Upper lobe of left lung (tissue), 6 donors: ENCODE measurements around the gene LYST. TPM values are rescaled to one million over a fixed set of nuclear protein-coding genes. Genes with fewer than 3 reads are reported as not detected.

ENCODE experiments used
- ATAC-seq, 2 donors: fragments of 200-7000 bp; cut with Tn5 transposase; one replicate each; pipeline ENCODE4 v1.9.1; 2022; ENCODE audit warnings: mild to moderate bottlenecking in 2 of 2, moderate library complexity in 2 of 2; ENCODE audit not compliant: low FRiP score in 2 of 2
- DNase-seq, 2 donors: peaks; one replicate each; pipeline ENCODE4 v3.0.0-alpha.2; 2019 to 2020
- H3K27ac ChIP-seq, 4 donors: fragments of 200-600 bp; sonication (generic); one replicate each; pipeline ENCODE4 v1.5.1; 2016 to 2019
- H3K27me3 ChIP-seq, 4 donors: fragments of 200-600 bp; sonication (generic); one replicate each; pipeline ENCODE4 v1.5.1; 2017 to 2019
- H3K36me3 ChIP-seq, 4 donors: fragments of 200-600 bp; sonication (generic); one replicate each; pipeline ENCODE4 v1.5.1; 2016 to 2019
- H3K4me1 ChIP-seq, 4 donors: fragments of 200-600 bp; sonication (generic); one replicate each; pipeline ENCODE4 v1.5.1; 2018 to 2019
- H3K4me3 ChIP-seq, 4 donors: fragments of 200-600 bp; sonication (generic); one replicate each; pipeline ENCODE4 v1.5.1; 2017 to 2019; ENCODE audit warnings: mild to moderate bottlenecking in 2 of 4, moderate library complexity in 1 of 4
- H3K9me3 ChIP-seq, 4 donors: fragments of 200-600 bp; sonication (generic); one replicate each; pipeline ENCODE4 v1.5.1; 2018 to 2019
- CTCF ChIP-seq, 6 experiments: fragments of 450-650 bp in 4 of 6; fragments of 200-600 bp in 2 of 6; sonication (generic) in 2 of 6; IDR thresholded peaks; one replicate each; pipeline ENCODE4 v1.5.1; 2016 to 2019; ENCODE audit warnings: antibody characterized with exemption in 6 of 6
- EP300 ChIP-seq, 4 donors: sonication (generic); formaldehyde crosslinking; IDR thresholded peaks; one replicate each; pipeline ENCODE4 v1.5.1; 2017; ENCODE audit warnings: antibody characterized with exemption in 4 of 4, control low read depth in 2 of 4
- POLR2A ChIP-seq, 4 donors: fragments of 450-650 bp; IDR thresholded peaks; one replicate each; pipeline ENCODE4 v1.5.1; 2016 to 2017; ENCODE audit warnings: antibody characterized with exemption in 4 of 4, mild to moderate bottlenecking in 2 of 4
- POLR2AphosphoS5 ChIP-seq, 2 donors: sonication (generic); formaldehyde crosslinking; IDR thresholded peaks; one replicate each; pipeline ENCODE4 v1.5.1; 2017; ENCODE audit warnings: antibody characterized with exemption in 2 of 2
- WGBS, 2 donors: methylation state at CpG; one replicate each; pipeline ENCODE4 v1.1.5; 2017 to 2018; 5-methylcytosine and 5-hydroxymethylcytosine counted together
- total RNA-seq, 6 donors: library from RNA; depleted of rRNA in 4 of 6; stranded (reverse); fragments of >200 nt in 4 of 6; gene quantifications; one replicate each; pipeline versions ENCODE4 v1.1.0 to v1.2.1, GENCODE V29; 2016 to 2021
- donor health status: DM: no; HTN: no; CAD: no; lungs with moderate emphysema.
- donor health status: DM: no; HTN: yes; CAD: no; lungs with severe emphysema.

LYST gene
- total RNA-seq, 6 donors from 2014 or later: 34.0 to 87.0 (median 54.0) TPM

GRCh38 chr1:235741294-235741693, 125.4 kb downstream of the LYST start:
- DNase-seq: no peak
- peak in 1 of 2 donors; percentile 73 for ATAC-seq
- no peaks in the 10 kb centered on the region for H3K4me1 ChIP-seq
- H3K9me3 ChIP-seq: no peaks in the 10 kb centered on the region
- 74 to 81% methylated on average over 5 of the region's 5 CpGs for WGBS, 2 donors
- peaks cover 16 to 77% (median 41%) of the 10 kb centered on the region in 4 donors for H3K36me3 ChIP-seq
- H3K27ac ChIP-seq: no peak overlapping the region
- TF ChIP-seq CTCF (IDR thresholded peaks at IDR 0.05) (no peak), POLR2A (IDR thresholded peaks at IDR 0.05) (no peak), EP300 (IDR thresholded peaks at IDR 0.05) (no peak), POLR2AphosphoS5 (IDR thresholded peaks at IDR 0.05) (no peak)
- H3K4me3 ChIP-seq: no peak overlapping the region
- no peaks in the 10 kb centered on the region for H3K27me3 ChIP-seq

- ATAC-seq (no peak), DNase-seq (no peak)
- Histone ChIP-seq H3K9me3 (no peaks in the 10 kb centered on the region), H3K27me3 (no peaks in the 10 kb centered on the region), H3K36me3 (peaks cover 16 to 63% (median 33%) of the 10 kb centered on the region in 4 donors), H3K4me1 (no peaks in the 10 kb centered on the region), H3K27ac (no peak overlapping the region), H3K4me3 (no peak overlapping the region)
- TF ChIP-seq POLR2AphosphoS5 (IDR thresholded peaks at IDR 0.05) (no peak), EP300 (IDR thresholded peaks at IDR 0.05) (no peak), POLR2A (IDR thresholded peaks at IDR 0.05) (no peak)
- 80 to 83% methylated on average over 6 of the region's 6 CpGs for WGBS, 2 donors
These were observed 127.1 kb downstream of the LYST start for GRCh38 chr1:235739631-235740030.

DNA sequence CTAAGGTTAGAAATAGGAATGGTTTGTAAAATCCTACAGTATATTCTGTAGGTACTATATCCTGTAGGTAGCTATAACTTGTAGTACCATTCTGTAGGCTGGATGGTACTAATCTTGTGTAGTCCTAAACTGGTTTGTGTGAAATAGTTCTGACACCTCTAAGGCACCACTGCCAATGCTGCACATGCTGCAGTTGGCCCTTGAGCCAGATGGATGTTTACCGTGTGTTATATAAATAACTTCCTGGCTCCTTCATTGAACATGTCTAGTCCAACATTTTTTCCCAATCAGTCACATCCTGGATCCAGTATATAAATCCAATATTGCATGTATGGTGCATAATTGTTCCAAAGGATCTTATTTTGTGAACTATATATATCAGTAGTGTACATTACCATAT, 127.6 kb downstream of the LYST start:
- Histone ChIP-seq H3K27me3 (no peaks in the 10 kb centered on the region), H3K36me3 (peaks cover 16 to 58% (median 30%) of the 10 kb centered on the region in 4 donors), H3K4me1 (no peaks in the 10 kb centered on the region), H3K27ac (no peak overlapping the region), H3K4me3 (no peak overlapping the region), H3K9me3 (no peaks in the 10 kb centered on the region)
- no peak for ATAC-seq
- 12 to 47% methylated on average over 1 of the region's 1 CpG for WGBS, 2 donors
- TF ChIP-seq EP300 (IDR thresholded peaks at IDR 0.05) (no peak), CTCF (IDR thresholded peaks at IDR 0.05) (no peak), POLR2A (IDR thresholded peaks at IDR 0.05) (no peak), POLR2AphosphoS5 (IDR thresholded peaks at IDR 0.05) (no peak)
- DNase-seq: no peak

- no peak overlapping the region for H3K4me3 ChIP-seq
- no peaks in the 10 kb centered on the region for H3K9me3 ChIP-seq
- no peak for ATAC-seq
- peak in 1 of 2 donors; percentile 6 for DNase-seq
- no peak for TF ChIP-seq CTCF (IDR thresholded peaks at IDR 0.05)
- no peak for TF ChIP-seq POLR2AphosphoS5 (IDR thresholded peaks at IDR 0.05)
- no peak for TF ChIP-seq POLR2A (IDR thresholded peaks at IDR 0.05)
- no peak for TF ChIP-seq EP300 (IDR thresholded peaks at IDR 0.05)
- peaks cover 19 to 50% (median 29%) of the 10 kb centered on the region in 4 donors for H3K36me3 ChIP-seq
- 94 to 95% methylated on average over 13 of the region's 13 CpGs for WGBS, 2 donors
- H3K27me3 ChIP-seq: no peaks in the 10 kb centered on the region
- no peaks in the 10 kb centered on the region for H3K4me1 ChIP-seq
- no peak overlapping the region for H3K27ac ChIP-seq
These were observed 129.0 kb downstream of the LYST start for GRCh38 chr1:235737751-235738150.

GRCh38 chr1:235736263-235736662, 130.4 kb downstream of the LYST start:
- DNase-seq: no peak
- H3K4me1 ChIP-seq: no peaks in the 10 kb centered on the region
- no peaks in the 10 kb centered on the region for H3K9me3 ChIP-seq
- H3K27ac ChIP-seq: no peak overlapping the region
- no peak overlapping the region for H3K4me3 ChIP-seq
- H3K36me3 ChIP-seq: peaks cover 13 to 43% (median 20%) of the 10 kb centered on the region in 4 donors
- no peaks in the 10 kb centered on the region for H3K27me3 ChIP-seq
- TF ChIP-seq POLR2AphosphoS5 (IDR thresholded peaks at IDR 0.05) (no peak), EP300 (IDR thresholded peaks at IDR 0.05) (no peak), POLR2A (IDR thresholded peaks at IDR 0.05) (no peak), CTCF (IDR thresholded peaks at IDR 0.05) (no peak)
- ATAC-seq: no peak
